ENCODE measurements around the gene FXYD6.

Gene FXYD6

GRCh38 chr11:117885777-117886176 lies 9.3 kb upstream of the FXYD6 start:
- TF ChIP-seq GATA1 (IDR thresholded peaks at IDR 0.05; ENCODE audit: low read depth, low read length) (no peak), POLR2A (IDR thresholded peaks at IDR 0.05; ENCODE audit: low read length) (no peak)
- DNase-seq = no peak

- DNase-seq = no peak
- TF ChIP-seq GATA1 (IDR thresholded peaks at IDR 0.05; ENCODE audit: low read depth, low read length) (no peak), POLR2A (IDR thresholded peaks at IDR 0.05; ENCODE audit: low read length) (no peak)
Measured at GRCh38 chr11:117884994-117885393, 8.5 kb upstream of the FXYD6 start.

- no peak for DNase-seq
Measured at GRCh38 chr11:117883063-117883462, 6.6 kb upstream of the FXYD6 start.

GRCh38 chr11:117882311-117882905 lies 6.0 kb upstream of the FXYD6 start:
- DNase-seq = no peak
- TF ChIP-seq GATA1 (IDR thresholded peaks at IDR 0.05; ENCODE audit: low read depth, low read length) = no peak
- TF ChIP-seq POLR2A (IDR thresholded peaks at IDR 0.05; ENCODE audit: low read length) = no peak

More at GRCh38 chr11:117883063-117883462, 6.6 kb upstream of the FXYD6 start:
- no peak for TF ChIP-seq GATA1 (IDR thresholded peaks at IDR 0.05; ENCODE audit: low read depth, low read length)
- no peak for TF ChIP-seq POLR2A (IDR thresholded peaks at IDR 0.05; ENCODE audit: low read length)

GRCh38 chr11:117881217-117881616 lies 4.8 kb upstream of the FXYD6 start:
- DNase-seq = no peak
- no peak for TF ChIP-seq GATA1 (IDR thresholded peaks at IDR 0.05; ENCODE audit: low read depth, low read length)
- no peak for TF ChIP-seq POLR2A (IDR thresholded peaks at IDR 0.05; ENCODE audit: low read length)

GRCh38 chr11:117879516-117880480 lies 3.3 kb upstream of the FXYD6 start:
- TF ChIP-seq POLR2A (IDR thresholded peaks at IDR 0.05; ENCODE audit: low read length) (no peak), GATA1 (IDR thresholded peaks at IDR 0.05; ENCODE audit: low read depth, low read length) (no peak)
- no peak for DNase-seq

- TF ChIP-seq POLR2A (IDR thresholded peaks at IDR 0.05; ENCODE audit: low read length) (no peak), GATA1 (IDR thresholded peaks at IDR 0.05; ENCODE audit: low read depth, low read length) (no peak)
Measured at GRCh38 chr11:117878939-117879475, 2.5 kb upstream of the FXYD6 start.

GRCh38 chr11:117878314-117878938 lies 2.0 kb upstream of the FXYD6 start:
- TF ChIP-seq GATA1 (IDR thresholded peaks at IDR 0.05; ENCODE audit: low read depth, low read length) = no peak
- no peak for TF ChIP-seq POLR2A (IDR thresholded peaks at IDR 0.05; ENCODE audit: low read length)
- no peak for DNase-seq

More at GRCh38 chr11:117878939-117879475, 2.5 kb upstream of the FXYD6 start:
- DNase-seq = no peak

- DNase-seq = no peak
- TF ChIP-seq GATA1 (IDR thresholded peaks at IDR 0.05; ENCODE audit: low read depth, low read length) = no peak
Measured at GRCh38 chr11:117877120-117877784, 794 bp upstream of the FXYD6 start.

GRCh38 chr11:117876059-117876340 lies 458 bp downstream of the FXYD6 start:
- TF ChIP-seq POLR2A (IDR thresholded peaks at IDR 0.05; ENCODE audit: low read length) (no peak), GATA1 (IDR thresholded peaks at IDR 0.05; ENCODE audit: low read depth, low read length) (no peak)
- no peak for DNase-seq

- TF ChIP-seq POLR2A (IDR thresholded peaks at IDR 0.05; ENCODE audit: low read length) = no peak
- no peak for TF ChIP-seq GATA1 (IDR thresholded peaks at IDR 0.05; ENCODE audit: low read depth, low read length)
- DNase-seq = no peak
Measured at GRCh38 chr11:117875382-117876058, 938 bp downstream of the FXYD6 start.

- no peak for TF ChIP-seq GATA1 (IDR thresholded peaks at IDR 0.05; ENCODE audit: low read depth, low read length)
- TF ChIP-seq POLR2A (IDR thresholded peaks at IDR 0.05; ENCODE audit: low read length) = no peak
Measured at GRCh38 chr11:117874910-117875381, 1.5 kb downstream of the FXYD6 start.

More at GRCh38 chr11:117874910-117875381, 1.5 kb downstream of the FXYD6 start:
- DNase-seq = no peak

Measured in erythroblast (primary cell).